ENCODE data around the gene GPC5. TPM values are rescaled to one million over a fixed set of nuclear protein-coding genes. Genes with fewer than 3 reads are reported as not detected.
"Not testable (repeated sequence)": the region's sequence is repeated elsewhere in the genome, so short reads cannot be mapped to it uniquely, and the experiment has no call there.

The GPC5 gene
- total RNA-seq, 3 donors from 2014 or later: 0.51 to 1.2 TPM; not detected in 1

DNA sequence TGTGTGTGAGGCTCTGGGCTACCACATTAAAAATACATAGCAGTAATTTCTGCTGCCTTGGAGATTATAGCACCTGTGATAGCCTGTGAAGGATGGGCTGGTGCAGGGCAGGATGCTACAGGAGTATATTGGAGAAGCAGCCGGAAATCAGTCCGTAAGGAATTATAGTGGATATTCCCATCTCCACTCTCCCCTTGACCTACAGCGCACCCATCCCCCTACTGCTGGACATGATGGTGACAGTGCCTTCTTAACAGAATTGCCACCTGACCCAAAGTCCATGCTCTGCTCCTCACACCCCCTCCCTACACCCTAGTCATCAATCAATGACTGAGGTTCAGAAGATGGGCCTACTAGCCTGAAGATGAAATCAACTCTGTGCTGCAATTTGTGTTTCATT, 376.0 kb downstream of the GPC5 start:
- H3K9me3 ChIP-seq: no peaks in the 10 kb centered on the region
- TF ChIP-seq, protein P1, sequence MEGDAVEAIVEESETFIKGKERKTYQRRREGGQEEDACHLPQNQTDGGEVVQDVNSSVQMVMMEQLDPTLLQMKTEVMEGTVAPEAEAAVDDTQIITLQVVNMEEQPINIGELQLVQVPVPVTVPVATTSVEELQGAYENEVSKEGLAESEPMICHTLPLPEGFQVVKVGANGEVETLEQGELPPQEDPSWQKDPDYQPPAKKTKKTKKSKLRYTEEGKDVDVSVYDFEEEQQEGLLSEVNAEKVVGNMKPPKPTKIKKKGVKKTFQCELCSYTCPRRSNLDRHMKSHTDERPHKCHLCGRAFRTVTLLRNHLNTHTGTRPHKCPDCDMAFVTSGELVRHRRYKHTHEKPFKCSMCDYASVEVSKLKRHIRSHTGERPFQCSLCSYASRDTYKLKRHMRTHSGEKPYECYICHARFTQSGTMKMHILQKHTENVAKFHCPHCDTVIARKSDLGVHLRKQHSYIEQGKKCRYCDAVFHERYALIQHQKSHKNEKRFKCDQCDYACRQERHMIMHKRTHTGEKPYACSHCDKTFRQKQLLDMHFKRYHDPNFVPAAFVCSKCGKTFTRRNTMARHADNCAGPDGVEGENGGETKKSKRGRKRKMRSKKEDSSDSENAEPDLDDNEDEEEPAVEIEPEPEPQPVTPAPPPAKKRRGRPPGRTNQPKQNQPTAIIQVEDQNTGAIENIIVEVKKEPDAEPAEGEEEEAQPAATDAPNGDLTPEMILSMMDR (IDR thresholded peaks at IDR 0.05): no peak
- H3K4me3 ChIP-seq: no peak overlapping the region
- no peaks in the 10 kb centered on the region for H3K4me1 ChIP-seq (ENCODE audit: low read depth)
- no peak for ATAC-seq
- no peak for DNase-seq
- intact Hi-C loops (cut with DNase I, micrococcal nuclease): no loop called here
- no peaks in the 10 kb centered on the region for H3K36me3 ChIP-seq (ENCODE audit: low read depth)

GRCh38 chr13:91776611-91777193, 378.3 kb downstream of the GPC5 start:
- DNase-seq: no peak
- TF ChIP-seq, protein P1 (IDR thresholded peaks at IDR 0.05): no peak
- Histone ChIP-seq H3K4me3 (no peak overlapping the region), H3K4me1 (ENCODE audit: low read depth) (no peaks in the 10 kb centered on the region), H3K9me3 (no peaks in the 10 kb centered on the region), H3K36me3 (ENCODE audit: low read depth) (no peaks in the 10 kb centered on the region)
- intact Hi-C loops (cut with DNase I, micrococcal nuclease): no loop called here
- ATAC-seq: peak; percentile 74

GRCh38 chr13:91778123-91778522, 379.7 kb downstream of the GPC5 start:
- H3K9me3 ChIP-seq: no peaks in the 10 kb centered on the region
- H3K36me3 ChIP-seq (ENCODE audit: low read depth): no peaks in the 10 kb centered on the region
- intact Hi-C loops (cut with DNase I, micrococcal nuclease): no loop called here
- TF ChIP-seq, protein P1 (IDR thresholded peaks at IDR 0.05): no peak
- ATAC-seq (no peak), DNase-seq (no peak)
- H3K4me3 ChIP-seq: no peak overlapping the region
- H3K4me1 ChIP-seq (ENCODE audit: low read depth): no peaks in the 10 kb centered on the region

- intact Hi-C loops (cut with DNase I, micrococcal nuclease); H3K4me1 ChIP-seq (ENCODE audit: low read depth); H3K9me3 ChIP-seq; ATAC-seq; H3K4me3 ChIP-seq; H3K36me3 ChIP-seq (ENCODE audit: low read depth): not testable (repeated sequence)
- peak in 1 of 3 donors; percentile 6 for DNase-seq
These were observed 383.7 kb downstream of the GPC5 start for GRCh38 chr13:91781982-91782691.

DNA sequence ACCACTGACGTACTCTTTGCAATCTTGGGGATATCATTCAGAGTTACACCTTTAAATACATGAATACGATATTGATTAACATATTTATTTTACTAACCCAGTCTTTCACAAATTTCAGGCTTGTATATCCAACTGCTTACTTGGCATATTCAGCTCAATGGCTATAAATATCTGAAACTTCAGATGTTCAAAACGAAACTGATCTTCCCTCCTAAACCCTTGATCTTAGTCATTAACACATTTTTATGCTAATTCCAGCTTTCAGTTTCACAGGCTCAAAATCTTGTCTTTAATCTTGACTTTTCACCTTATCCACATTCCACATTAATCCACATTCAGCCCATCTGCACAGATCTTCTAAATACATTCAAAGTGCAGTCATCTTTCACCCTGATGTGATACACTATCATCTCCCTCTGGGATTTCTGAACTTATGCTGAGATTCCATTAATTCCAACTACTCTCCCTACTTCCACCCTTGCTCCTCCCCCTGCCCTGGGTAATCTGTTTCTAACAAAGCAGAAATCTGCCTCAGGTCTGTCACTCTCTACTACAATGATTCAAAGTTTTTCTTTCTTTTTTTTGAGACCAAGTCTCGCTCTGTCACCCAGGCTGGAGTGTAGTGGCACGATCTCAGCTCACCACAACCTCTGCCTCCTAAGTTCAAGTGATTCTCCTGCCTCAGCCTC, 387.2 kb downstream of the GPC5 start:
- TF ChIP-seq, protein P1 (IDR thresholded peaks at IDR 0.05): no peak
- no peaks in the 10 kb centered on the region for H3K9me3 ChIP-seq
- no peaks in the 10 kb centered on the region for H3K4me1 ChIP-seq (ENCODE audit: low read depth)
- intact Hi-C loops (cut with DNase I, micrococcal nuclease): no loop called here
- DNase-seq: no peak
- H3K36me3 ChIP-seq (ENCODE audit: low read depth): no peaks in the 10 kb centered on the region
- no peak overlapping the region for H3K4me3 ChIP-seq
- no peak for ATAC-seq

GRCh38 chr13:91792054-91792453, 393.6 kb downstream of the GPC5 start:
- H3K9me3 ChIP-seq: no peaks in the 10 kb centered on the region
- TF ChIP-seq, protein P1 (IDR thresholded peaks at IDR 0.05): no peak
- no peak overlapping the region for H3K4me3 ChIP-seq
- H3K36me3 ChIP-seq (ENCODE audit: low read depth): no peaks in the 10 kb centered on the region
- H3K4me1 ChIP-seq (ENCODE audit: low read depth): no peaks in the 10 kb centered on the region
- DNase-seq: no peak
- no peak for ATAC-seq
- intact Hi-C loops (cut with DNase I, micrococcal nuclease): no loop called here

All from mucosa of descending colon (tissue), 3 donors.